Hematopoietic multipotent progenitor cell treated with erythropoietin and hydrocortisone succinate and interleukin-3 and kit ligand, for 8 days (in vitro differentiated cells): ENCODE measurements around the gene NEK11.
A peak's percentile ranks its signal among the peaks of the same experiment; 100 is the strongest.
"Not testable (repeated sequence)": the region's sequence is repeated elsewhere in the genome, so short reads cannot be mapped to it uniquely, and the experiment has no call there.

ENCODE experiments used
- DNase-seq: peaks from one replicate; pipeline ENCODE4 v3.0.0-alpha.2; 2015

Gene NEK11

GRCh38 chr3:131042271-131042985, 15.8 kb downstream of the NEK11 start:
- not testable (repeated sequence) for DNase-seq

GRCh38 chr3:131047582-131047981, 20.9 kb downstream of the NEK11 start:
- DNase-seq: peak; percentile 28

- no peak for DNase-seq
Observed at GRCh38 chr3:131048030-131048429, 21.4 kb downstream of the NEK11 start.

- DNase-seq: no peak
Observed at GRCh38 chr3:131050001-131050400, 23.3 kb downstream of the NEK11 start.

GRCh38 chr3:131053043-131053859, 26.6 kb downstream of the NEK11 start:
- DNase-seq: no peak

- DNase-seq: no peak
Observed at GRCh38 chr3:131067983-131068382, 41.3 kb downstream of the NEK11 start.

GRCh38 chr3:131072099-131072559, 45.5 kb downstream of the NEK11 start:
- peak; percentile 48 for DNase-seq

GRCh38 chr3:131072845-131073244, 46.2 kb downstream of the NEK11 start:
- DNase-seq: no peak

- DNase-seq: no peak
Observed at GRCh38 chr3:131075632-131076328, 49.1 kb downstream of the NEK11 start.

GRCh38 chr3:131077904-131078303, 51.2 kb downstream of the NEK11 start:
- no peak for DNase-seq

- DNase-seq: no peak
Observed at GRCh38 chr3:131079086-131079485, 52.4 kb downstream of the NEK11 start.

GRCh38 chr3:131081224-131081623, 54.5 kb downstream of the NEK11 start:
- DNase-seq: no peak

GRCh38 chr3:131082246-131082645, 55.6 kb downstream of the NEK11 start:
- no peak for DNase-seq

GRCh38 chr3:131082871-131083863, 56.5 kb downstream of the NEK11 start:
- no peak for DNase-seq

- no peak for DNase-seq
Observed at GRCh38 chr3:131091768-131092167, 65.1 kb downstream of the NEK11 start.

- no peak for DNase-seq
Observed at GRCh38 chr3:131107637-131108433, 81.2 kb downstream of the NEK11 start.

- DNase-seq: no peak
Observed at GRCh38 chr3:131109156-131109555, 82.5 kb downstream of the NEK11 start.

- DNase-seq: no peak
Observed at GRCh38 chr3:131110087-131110486, 83.4 kb downstream of the NEK11 start.

GRCh38 chr3:131114256-131114655, 87.6 kb downstream of the NEK11 start:
- DNase-seq: no peak

- no peak for DNase-seq
Observed at GRCh38 chr3:131125684-131126083, 99.0 kb downstream of the NEK11 start.

- DNase-seq: no peak
Observed at GRCh38 chr3:131140891-131141290, 114.2 kb downstream of the NEK11 start.
